Measurements from ENCODE around the gene TUSC2. TPM values are rescaled to one million over a fixed set of nuclear protein-coding genes. Genes with fewer than 3 reads are reported as not detected.

The TUSC2 gene
- total RNA-seq, 1 experiment from 2014 or later: 34.0 TPM

DNA sequence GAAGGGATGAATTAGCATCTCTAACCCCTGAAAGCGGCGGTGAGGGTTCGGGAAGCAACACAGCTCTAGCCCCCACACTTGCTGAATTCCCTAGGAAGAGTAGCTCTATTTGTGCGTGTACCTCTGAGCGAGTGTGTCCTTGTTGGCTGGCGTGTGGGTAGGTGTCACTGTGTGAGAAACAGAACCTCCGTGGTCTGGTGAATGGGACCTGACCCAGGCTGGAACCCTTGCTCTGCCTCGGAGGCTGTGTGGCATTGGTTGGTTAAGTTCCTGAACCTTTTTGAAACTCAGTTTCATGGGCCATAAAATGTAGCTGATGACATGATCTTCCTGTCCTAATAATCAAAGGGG is 31.7 kb upstream of the TUSC2 start:
- peak overlapping the region; percentile 83 to 87 for H3K4me3 ChIP-seq (replicated peaks in 1 of 2; ENCODE audit: low read depth in 1 of 2, low read length in 2 of 2)
- H3K4me2 ChIP-seq (ENCODE audit: low read length): peak overlapping the region; percentile 89
- intact Hi-C loops (cut with micrococcal nuclease): loop anchor here (1.0 to 10.0 kb wide), 2 partner anchors 8 to 1025 kb away; partner anchors contain the start of gene MANF
- no peaks in the 10 kb centered on the region for H3K9me3 ChIP-seq (ENCODE audit: control insufficient read depth in 1 of 2, insufficient read depth in 1 of 2, low read depth in 1 of 2, low read length in 2 of 2)
- no peak overlapping the region for H3K9ac ChIP-seq (ENCODE audit: low read length)
- CTCF ChIA-PET: no interaction called here
- TF ChIP-seq RAD21 (IDR thresholded peaks at IDR 0.05; ENCODE audit: low read depth): no peak
- no peak for TF ChIP-seq SP1 (IDR thresholded peaks at IDR 0.05; ENCODE audit: low read depth)
- no peak for TF ChIP-seq SIN3A (IDR thresholded peaks at IDR 0.05; ENCODE audit: low read depth)
- TF ChIP-seq POLR2A (IDR thresholded peaks at IDR 0.05; ENCODE audit: borderline replicate concordance, extremely low read depth, insufficient read depth, insufficient read length): no peak
- TF ChIP-seq, protein P1, sequence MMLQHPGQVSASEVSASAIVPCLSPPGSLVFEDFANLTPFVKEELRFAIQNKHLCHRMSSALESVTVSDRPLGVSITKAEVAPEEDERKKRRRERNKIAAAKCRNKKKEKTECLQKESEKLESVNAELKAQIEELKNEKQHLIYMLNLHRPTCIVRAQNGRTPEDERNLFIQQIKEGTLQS (IDR thresholded peaks at IDR 0.05): no peak
- TF ChIP-seq, protein P2, sequence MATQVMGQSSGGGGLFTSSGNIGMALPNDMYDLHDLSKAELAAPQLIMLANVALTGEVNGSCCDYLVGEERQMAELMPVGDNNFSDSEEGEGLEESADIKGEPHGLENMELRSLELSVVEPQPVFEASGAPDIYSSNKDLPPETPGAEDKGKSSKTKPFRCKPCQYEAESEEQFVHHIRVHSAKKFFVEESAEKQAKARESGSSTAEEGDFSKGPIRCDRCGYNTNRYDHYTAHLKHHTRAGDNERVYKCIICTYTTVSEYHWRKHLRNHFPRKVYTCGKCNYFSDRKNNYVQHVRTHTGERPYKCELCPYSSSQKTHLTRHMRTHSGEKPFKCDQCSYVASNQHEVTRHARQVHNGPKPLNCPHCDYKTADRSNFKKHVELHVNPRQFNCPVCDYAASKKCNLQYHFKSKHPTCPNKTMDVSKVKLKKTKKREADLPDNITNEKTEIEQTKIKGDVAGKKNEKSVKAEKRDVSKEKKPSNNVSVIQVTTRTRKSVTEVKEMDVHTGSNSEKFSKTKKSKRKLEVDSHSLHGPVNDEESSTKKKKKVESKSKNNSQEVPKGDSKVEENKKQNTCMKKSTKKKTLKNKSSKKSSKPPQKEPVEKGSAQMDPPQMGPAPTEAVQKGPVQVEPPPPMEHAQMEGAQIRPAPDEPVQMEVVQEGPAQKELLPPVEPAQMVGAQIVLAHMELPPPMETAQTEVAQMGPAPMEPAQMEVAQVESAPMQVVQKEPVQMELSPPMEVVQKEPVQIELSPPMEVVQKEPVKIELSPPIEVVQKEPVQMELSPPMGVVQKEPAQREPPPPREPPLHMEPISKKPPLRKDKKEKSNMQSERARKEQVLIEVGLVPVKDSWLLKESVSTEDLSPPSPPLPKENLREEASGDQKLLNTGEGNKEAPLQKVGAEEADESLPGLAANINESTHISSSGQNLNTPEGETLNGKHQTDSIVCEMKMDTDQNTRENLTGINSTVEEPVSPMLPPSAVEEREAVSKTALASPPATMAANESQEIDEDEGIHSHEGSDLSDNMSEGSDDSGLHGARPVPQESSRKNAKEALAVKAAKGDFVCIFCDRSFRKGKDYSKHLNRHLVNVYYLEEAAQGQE (IDR thresholded peaks at IDR 0.05; ENCODE audit: low read depth): no peak
- no peak for TF ChIP-seq SRF (IDR thresholded peaks at IDR 0.05; ENCODE audit: low read depth)
- no peak for TF ChIP-seq EZH2phosphoT487 (IDR thresholded peaks at IDR 0.05; ENCODE audit: borderline replicate concordance)
- TF ChIP-seq, protein P3, sequence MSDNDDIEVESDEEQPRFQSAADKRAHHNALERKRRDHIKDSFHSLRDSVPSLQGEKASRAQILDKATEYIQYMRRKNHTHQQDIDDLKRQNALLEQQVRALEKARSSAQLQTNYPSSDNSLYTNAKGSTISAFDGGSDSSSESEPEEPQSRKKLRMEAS (IDR thresholded peaks at IDR 0.05): no peak
- TF ChIP-seq, protein P4, sequence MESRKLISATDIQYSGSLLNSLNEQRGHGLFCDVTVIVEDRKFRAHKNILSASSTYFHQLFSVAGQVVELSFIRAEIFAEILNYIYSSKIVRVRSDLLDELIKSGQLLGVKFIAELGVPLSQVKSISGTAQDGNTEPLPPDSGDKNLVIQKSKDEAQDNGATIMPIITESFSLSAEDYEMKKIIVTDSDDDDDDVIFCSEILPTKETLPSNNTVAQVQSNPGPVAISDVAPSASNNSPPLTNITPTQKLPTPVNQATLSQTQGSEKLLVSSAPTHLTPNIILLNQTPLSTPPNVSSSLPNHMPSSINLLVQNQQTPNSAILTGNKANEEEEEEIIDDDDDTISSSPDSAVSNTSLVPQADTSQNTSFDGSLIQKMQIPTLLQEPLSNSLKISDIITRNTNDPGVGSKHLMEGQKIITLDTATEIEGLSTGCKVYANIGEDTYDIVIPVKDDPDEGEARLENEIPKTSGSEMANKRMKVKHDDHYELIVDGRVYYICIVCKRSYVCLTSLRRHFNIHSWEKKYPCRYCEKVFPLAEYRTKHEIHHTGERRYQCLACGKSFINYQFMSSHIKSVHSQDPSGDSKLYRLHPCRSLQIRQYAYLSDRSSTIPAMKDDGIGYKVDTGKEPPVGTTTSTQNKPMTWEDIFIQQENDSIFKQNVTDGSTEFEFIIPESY (IDR thresholded peaks at IDR 0.05; ENCODE audit: extremely low read depth, insufficient replicate concordance, low read length): no peak
- no peak for TF ChIP-seq YY1 (IDR thresholded peaks at IDR 0.05; ENCODE audit: extremely low read depth, insufficient replicate concordance, low read depth, low read length)
- no peak for TF ChIP-seq CBX3 (IDR thresholded peaks at IDR 0.05; ENCODE audit: low read depth)
- TF ChIP-seq ELF1 (IDR thresholded peaks at IDR 0.05; ENCODE audit: borderline replicate concordance, low read depth): no peak
- no peak for TF ChIP-seq CEBPB (IDR thresholded peaks at IDR 0.05; ENCODE audit: low read depth)
- TF ChIP-seq TCF7L2 (IDR thresholded peaks at IDR 0.05; ENCODE audit: borderline replicate concordance, extremely low read depth, insufficient read depth, insufficient read length): no peak
- TF ChIP-seq POLR2AphosphoS5 (IDR thresholded peaks at IDR 0.05; ENCODE audit: low read depth, low read length): no peak
- TF ChIP-seq FOSL1 (IDR thresholded peaks at IDR 0.05; ENCODE audit: low read depth): no peak
- TF ChIP-seq ZFX (IDR thresholded peaks at IDR 0.05): no peak
- TF ChIP-seq EGR1 (IDR thresholded peaks at IDR 0.05; ENCODE audit: low read depth): no peak
- no peak for TF ChIP-seq JUND (IDR thresholded peaks at IDR 0.05)
- H2AFZ ChIP-seq (ENCODE audit: low read depth, low read length, poor library complexity, severe bottlenecking): peak overlapping the region; percentile 57
- H4K20me1 ChIP-seq (ENCODE audit: insufficient read depth): no peaks in the 10 kb centered on the region
- RAD21 ChIA-PET (ENCODE audit: low non-redundant PET in 1 of 2, low total read pairs in 2 of 2, uncharacterized antibody in 2 of 2, unreplicated experiment in 2 of 2): no interaction called here
- ATAC-seq (peak; percentile 16), DNase-seq (ENCODE audit: low read depth, low spot score) (no peak)
- no peaks in the 10 kb centered on the region for H3K9me2 ChIP-seq (ENCODE audit: insufficient read depth)
- peaks cover 9 to 39% of the 10 kb centered on the region in 2 experiments; a peak in 3 of 4 replicates for H3K4me1 ChIP-seq (ENCODE audit: control insufficient read depth in 1 of 2, insufficient read depth in 2 of 2, low read length in 2 of 2)
- BruUV-seq (replicated peaks): no TSS peak
- H3K79me2 ChIP-seq (ENCODE audit: insufficient read depth, low read length): peaks cover 41% of the 10 kb centered on the region
- POLR2A ChIA-PET: interaction anchor here (0.6 kb wide), 1 partner anchor 9 kb away, joined by 3 read pairs; the partner anchor contains the start of genes CYB561D2 and NPRL2
- peaks cover 7 to 12% of the 10 kb centered on the region in 2 experiments; a peak in 2 of 4 replicates for H3K36me3 ChIP-seq (ENCODE audit: control insufficient read depth in 1 of 2, insufficient read depth in 2 of 2, low read length in 2 of 2)
- H3K27me3 ChIP-seq (ENCODE audit: insufficient read depth, low read length): no peaks in the 10 kb centered on the region
- no peak overlapping the region; the same call in 1 of the 2 replicates for H3K27ac ChIP-seq (ENCODE audit: low read depth, low read length)
